GM12878 (cell line): ENCODE results near the gene TMTC3. TPM values are rescaled to one million over a fixed set of nuclear protein-coding genes. Genes with fewer than 3 reads are reported as not detected.

Source experiments
- ATAC-seq: fragments of 200-7000 bp; cut with Tn5 transposase; 3 replicates; pipeline ENCODE4 v1.9.1; 2020; ENCODE audit warnings: mild to moderate bottlenecking, moderate library complexity
- BruUV-seq: library from RNA; stranded (reverse); fragments of 400-500 nt; replicated peaks from 2 replicates; lab custom pipeline; 2021; lab: Mats Ljungman, UMichigan
- CTCF ChIA-PET: fragments of 300-600 bp; sonication (Branson Sonifier 250); formaldehyde crosslinking; extraction: SDS; loops from one replicate; lab custom pipeline; 2021; ENCODE audit warnings: inconsistent platforms; lab: Yijun Ruan, JAX
- POLR2A ChIA-PET: fragments of 350-600 bp; formaldehyde crosslinking; extraction: SDS; loops from one replicate; lab custom pipeline; 2021; ENCODE audit warnings: inconsistent platforms; lab: Charles Lee
- RAD21 ChIA-PET: fragments of 300-600 bp; sonication (Branson Sonifier 250); formaldehyde crosslinking; loops from one replicate; lab custom pipeline; 2023; ENCODE audit warnings: antibody characterized with exemption; ENCODE audit not compliant: unreplicated experiment; lab: Charles Lee
- SMC1A ChIA-PET: fragments of 300-600 bp; sonication (Branson Sonifier 250); formaldehyde crosslinking; loops from one replicate; lab custom pipeline; 2023; ENCODE audit not compliant: unreplicated experiment, uncharacterized antibody; lab: Charles Lee
- DNase-seq: peaks from one replicate; pipeline ENCODE4 v3.0.0-alpha.2; 2011; ENCODE audit warnings: low read depth, low spot score
- FAIRE-seq: peaks from 3 replicates; lab custom pipeline; 2011; peaks lifted over from hg19 to GRCh38; lab: Jason Lieb, UNC
- H2AFZ ChIP-seq: 2 replicates; pipeline ENCODE4 v1.6.0; 2011; ENCODE audit warnings: low read depth, low read length, control low read depth; ENCODE audit not compliant: control insufficient read depth
- H3K27ac ChIP-seq: 2 replicates; pipeline ENCODE4 v1.5.1; 2011; ENCODE audit warnings: control low read depth; ENCODE audit not compliant: control insufficient read depth, insufficient read depth
- H3K27me3 ChIP-seq, 2 experiments: replicated peaks in 1 of 2; 2 replicates each; pipeline versions ENCODE4 v1.6.0 to v1.6.1; 2011; ENCODE audit warnings: low read length in 1 of 2; ENCODE audit not compliant: control insufficient read depth in 2 of 2, insufficient read depth in 2 of 2
- H3K36me3 ChIP-seq, 2 experiments: 2 replicates each; pipeline ENCODE4 v1.5.1; 2011; ENCODE audit warnings: low read length in 1 of 2; ENCODE audit not compliant: control insufficient read depth in 2 of 2, insufficient read depth in 2 of 2
- H3K4me1 ChIP-seq: 2 replicates; pipeline ENCODE4 v1.6.1; 2011; ENCODE audit warnings: mild to moderate bottlenecking, low read length, moderate library complexity, mixed read lengths; ENCODE audit not compliant: control insufficient read depth, insufficient read depth
- H3K4me2 ChIP-seq: 2 replicates; pipeline ENCODE4 v1.6.0; 2011; ENCODE audit warnings: control low read depth; ENCODE audit not compliant: control insufficient read depth, insufficient read depth
- H3K4me3 ChIP-seq: fragments of 200-600 bp; sonication (generic); 2 replicates; pipeline ENCODE4 v1.5.1; 2016
- H3K79me2 ChIP-seq: 2 replicates; pipeline ENCODE4 v1.6.0; 2011; ENCODE audit warnings: low read length; ENCODE audit not compliant: control insufficient read depth, insufficient read depth
- H3K9ac ChIP-seq: 2 replicates; pipeline ENCODE4 v1.8.0; 2011; ENCODE audit warnings: low read length, control low read depth, mixed read lengths; ENCODE audit not compliant: control insufficient read depth, insufficient read depth
- H3K9me3 ChIP-seq: replicated peaks from 3 replicates; pipeline ENCODE4 v1.5.1; 2011; ENCODE audit warnings: mild to moderate bottlenecking, low read length; ENCODE audit not compliant: control insufficient read depth, insufficient read depth
- H4K20me1 ChIP-seq: 2 replicates; pipeline ENCODE4 v1.6.0; 2011; ENCODE audit not compliant: control insufficient read depth, insufficient read depth
- ASH2L ChIP-seq: fragments of 300-600, 200-600 bp; sonication (generic); IDR thresholded peaks from 2 replicates; pipeline ENCODE4 v1.6.1; 2017; ENCODE audit warnings: low read depth, mild to moderate bottlenecking, borderline replicate concordance
- EGR1 ChIP-seq, 2 experiments: IDR thresholded peaks; 1 replicate in 1 of 2; 2 replicates in 1 of 2; pipeline ENCODE4 v1.6.1; 2011 to 2012; ENCODE audit warnings: low read depth in 2 of 2, low read length in 2 of 2, borderline replicate concordance in 1 of 2, mild to moderate bottlenecking in 1 of 2, moderate library complexity in 1 of 2
- MYB ChIP-seq: fragments of 150-350 bp; IDR thresholded peaks from 2 replicates; pipeline ENCODE4 v1.6.1; 2014; ENCODE audit warnings: mild to moderate bottlenecking, low read depth, low read length, borderline replicate concordance
- NR2C1 ChIP-seq: fragments of 450-650 bp; IDR thresholded peaks from 2 replicates; pipeline ENCODE4 v1.6.1; 2017; ENCODE audit warnings: antibody characterized with exemption, mild to moderate bottlenecking, moderate library complexity
- NR2C2 ChIP-seq: IDR thresholded peaks from 2 replicates; pipeline ENCODE4 v1.6.1; 2011; ENCODE audit warnings: borderline replicate concordance, low read depth; ENCODE audit not compliant: control insufficient read depth, insufficient read length
- RBBP5 ChIP-seq: fragments of 200-600 bp; sonication (generic); conservative IDR thresholded peaks from 2 replicates; pipeline ENCODE4 v1.6.1; 2016
- RCOR1 ChIP-seq: conservative IDR thresholded peaks from 2 replicates; pipeline ENCODE4 v1.6.1; 2012; ENCODE audit warnings: low read depth, low read length, improper control_type of control experiment
- SMARCA5 ChIP-seq: fragments of 450-650 bp; IDR thresholded peaks from 2 replicates; pipeline ENCODE4 v1.6.1; 2017; ENCODE audit warnings: mild to moderate bottlenecking
- SUPT20H ChIP-seq: IDR thresholded peaks from 2 replicates; pipeline ENCODE4 v1.6.1; 2011; ENCODE audit warnings: low read depth, mild to moderate bottlenecking, low read length, moderate library complexity, borderline replicate concordance; ENCODE audit not compliant: control insufficient read depth
- TARDBP ChIP-seq: IDR thresholded peaks from 2 replicates; pipeline ENCODE4 v1.6.1; 2016; ENCODE audit warnings: borderline replicate concordance
- ZNF622 ChIP-seq: fragments of 450-650 bp; IDR thresholded peaks from 2 replicates; pipeline ENCODE4 v1.6.1; 2017; ENCODE audit warnings: mild to moderate bottlenecking, inconsistent platforms
- WGBS: methylation state at CpG from one replicate; pipeline ENCODE4 v1.1.6; 2016; ENCODE audit warnings: low lambda C conversion rate; ENCODE audit not compliant: insufficient replicate concordance, insufficient coverage; ENCODE audit errors: missing lambda C conversion rate; 5-methylcytosine and 5-hydroxymethylcytosine counted together
- in situ Hi-C: fragments of 300-500 bp; cut with MboI; formaldehyde crosslinking; loops from 9 replicates; pipeline ENCODE4 v1.14.3; 2018; ENCODE audit warnings: mixed read lengths
- intact Hi-C: fragments of 100-400 bp; cut with micrococcal nuclease; formaldehyde crosslinking; loops from one replicate; pipeline ENCODE4 v1.14.2; 2022; ENCODE audit not compliant: unreplicated experiment
- polyA plus RNA-seq, 11 experiments: library from polyadenylated mRNA; depleted of rRNA in 4 of 11; unstranded in 6 of 11; stranded (reverse) in 5 of 11; fragments of >200 nt; fragmentation: Nextera tagmentation in 4 of 11; fragmentation: Illumina TruSeq in 1 of 11; extraction: Ambion mirVana in 4 of 11; extraction: Trizol in 1 of 11; gene quantifications; 1 replicate in 1 of 11; 2 replicates in 10 of 11; pipeline versions ENCODE4 v1.2.1 to v1.2.3, GENCODE V29; 2011 to 2016; ENCODE audit warnings: inconsistent platforms in 2 of 11, missing spikeins in 2 of 11, low read depth in 1 of 11
- total RNA-seq, 4 experiments: library from RNA; depleted of rRNA in 3 of 4; stranded (reverse); fragments of >200 nt in 3 of 4; fragmentation: Illumina TruSeq in 1 of 4; extraction: Trizol in 1 of 4; gene quantifications; 2 replicates each; pipeline versions ENCODE4 v1.2.1 to v1.2.3, GENCODE V29; 2013 to 2021
- TF ChIP-seq, protein P1 (sequence below): fragments of 150-350 bp; IDR thresholded peaks from 2 replicates; pipeline ENCODE4 v1.6.1; 2014; ENCODE audit warnings: mild to moderate bottlenecking, low read depth, low read length
- TF ChIP-seq, protein P2 (sequence below): fragments of 450-650 bp; IDR thresholded peaks from 2 replicates; pipeline ENCODE4 v1.6.1; 2014; ENCODE audit warnings: mild to moderate bottlenecking
- TF ChIP-seq, protein P3 (sequence below): IDR thresholded peaks from 2 replicates; pipeline ENCODE4 v1.6.1; 2012; ENCODE audit warnings: improper control_type of control experiment, low read depth, low read length; ENCODE audit not compliant: insufficient replicate concordance

The TMTC3 gene
- total and polyA plus RNA-seq, 10 of the 15 experiments (the other 5 are each of a cell fraction or from before 2014, with no cell fraction given), result 1.4 to 5.7 (median 3.5) TPM

DNA sequence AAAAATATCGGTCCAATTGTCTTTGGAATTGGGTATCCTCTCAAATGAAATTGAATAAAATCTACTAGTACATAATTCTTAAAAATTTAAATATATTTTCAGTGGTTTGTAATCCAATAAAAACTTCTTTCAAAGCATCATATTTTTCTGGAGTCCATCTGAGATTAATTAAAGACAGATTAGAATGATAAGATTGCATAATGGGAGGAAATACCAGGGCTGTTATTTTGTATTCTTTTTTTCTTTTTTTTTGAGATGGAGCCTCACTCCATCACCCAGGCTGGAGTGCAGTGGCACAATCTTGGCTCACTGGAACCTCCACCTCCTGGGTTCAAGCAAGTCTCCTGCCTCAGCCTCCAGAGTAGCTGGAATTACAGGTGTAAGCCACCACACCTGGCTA lies 103.8 kb downstream of the TMTC3 start:
- ChIA-PET POLR2A (no interaction called here), RAD21 (no interaction called here), CTCF (no interaction called here), SMC1A (no interaction called here)
- Histone ChIP-seq H3K9ac (no peak overlapping the region), H3K79me2 (no peaks in the 10 kb centered on the region), H3K27me3 (no peaks in the 10 kb centered on the region), H3K4me2 (no peak overlapping the region), H3K4me1 (no peaks in the 10 kb centered on the region), H3K27ac (no peak overlapping the region), H3K36me3 (no peaks in the 10 kb centered on the region), H3K4me3 (no peak overlapping the region), H3K9me3 (no peaks in the 10 kb centered on the region; the same call in 2 of the 3 replicates), H4K20me1 (no peaks in the 10 kb centered on the region), H2AFZ (no peak overlapping the region)
- ATAC-seq (no peak), DNase-seq (no peak), FAIRE-seq (no peak)
- intact Hi-C loops (no loop called here), in situ Hi-C loops (no loop called here)
- 71% methylated on average over 1 of the region's 1 CpG for WGBS
- TF ChIP-seq RCOR1, result no peak
- no peak for TF ChIP-seq RBBP5
- TF ChIP-seq, protein P1, sequence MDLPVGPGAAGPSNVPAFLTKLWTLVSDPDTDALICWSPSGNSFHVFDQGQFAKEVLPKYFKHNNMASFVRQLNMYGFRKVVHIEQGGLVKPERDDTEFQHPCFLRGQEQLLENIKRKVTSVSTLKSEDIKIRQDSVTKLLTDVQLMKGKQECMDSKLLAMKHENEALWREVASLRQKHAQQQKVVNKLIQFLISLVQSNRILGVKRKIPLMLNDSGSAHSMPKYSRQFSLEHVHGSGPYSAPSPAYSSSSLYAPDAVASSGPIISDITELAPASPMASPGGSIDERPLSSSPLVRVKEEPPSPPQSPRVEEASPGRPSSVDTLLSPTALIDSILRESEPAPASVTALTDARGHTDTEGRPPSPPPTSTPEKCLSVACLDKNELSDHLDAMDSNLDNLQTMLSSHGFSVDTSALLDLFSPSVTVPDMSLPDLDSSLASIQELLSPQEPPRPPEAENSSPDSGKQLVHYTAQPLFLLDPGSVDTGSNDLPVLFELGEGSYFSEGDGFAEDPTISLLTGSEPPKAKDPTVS, result no peak
- TF ChIP-seq TARDBP, result no peak
- TF ChIP-seq EGR1 (IDR thresholded peaks at IDR 0.05; ENCODE audit: borderline replicate concordance in 1 of 2, low read depth in 2 of 2, low read length in 2 of 2), result no peak
- no peak for TF ChIP-seq ASH2L
- TF ChIP-seq, protein P2, sequence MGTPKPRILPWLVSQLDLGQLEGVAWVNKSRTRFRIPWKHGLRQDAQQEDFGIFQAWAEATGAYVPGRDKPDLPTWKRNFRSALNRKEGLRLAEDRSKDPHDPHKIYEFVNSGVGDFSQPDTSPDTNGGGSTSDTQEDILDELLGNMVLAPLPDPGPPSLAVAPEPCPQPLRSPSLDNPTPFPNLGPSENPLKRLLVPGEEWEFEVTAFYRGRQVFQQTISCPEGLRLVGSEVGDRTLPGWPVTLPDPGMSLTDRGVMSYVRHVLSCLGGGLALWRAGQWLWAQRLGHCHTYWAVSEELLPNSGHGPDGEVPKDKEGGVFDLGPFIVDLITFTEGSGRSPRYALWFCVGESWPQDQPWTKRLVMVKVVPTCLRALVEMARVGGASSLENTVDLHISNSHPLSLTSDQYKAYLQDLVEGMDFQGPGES, result no peak
- no peak for TF ChIP-seq NR2C2
- TF ChIP-seq SMARCA5, result no peak
- no peak for TF ChIP-seq MYB
- no peak for TF ChIP-seq ZNF622
- TF ChIP-seq SUPT20H, result no peak
- TF ChIP-seq, protein P3, sequence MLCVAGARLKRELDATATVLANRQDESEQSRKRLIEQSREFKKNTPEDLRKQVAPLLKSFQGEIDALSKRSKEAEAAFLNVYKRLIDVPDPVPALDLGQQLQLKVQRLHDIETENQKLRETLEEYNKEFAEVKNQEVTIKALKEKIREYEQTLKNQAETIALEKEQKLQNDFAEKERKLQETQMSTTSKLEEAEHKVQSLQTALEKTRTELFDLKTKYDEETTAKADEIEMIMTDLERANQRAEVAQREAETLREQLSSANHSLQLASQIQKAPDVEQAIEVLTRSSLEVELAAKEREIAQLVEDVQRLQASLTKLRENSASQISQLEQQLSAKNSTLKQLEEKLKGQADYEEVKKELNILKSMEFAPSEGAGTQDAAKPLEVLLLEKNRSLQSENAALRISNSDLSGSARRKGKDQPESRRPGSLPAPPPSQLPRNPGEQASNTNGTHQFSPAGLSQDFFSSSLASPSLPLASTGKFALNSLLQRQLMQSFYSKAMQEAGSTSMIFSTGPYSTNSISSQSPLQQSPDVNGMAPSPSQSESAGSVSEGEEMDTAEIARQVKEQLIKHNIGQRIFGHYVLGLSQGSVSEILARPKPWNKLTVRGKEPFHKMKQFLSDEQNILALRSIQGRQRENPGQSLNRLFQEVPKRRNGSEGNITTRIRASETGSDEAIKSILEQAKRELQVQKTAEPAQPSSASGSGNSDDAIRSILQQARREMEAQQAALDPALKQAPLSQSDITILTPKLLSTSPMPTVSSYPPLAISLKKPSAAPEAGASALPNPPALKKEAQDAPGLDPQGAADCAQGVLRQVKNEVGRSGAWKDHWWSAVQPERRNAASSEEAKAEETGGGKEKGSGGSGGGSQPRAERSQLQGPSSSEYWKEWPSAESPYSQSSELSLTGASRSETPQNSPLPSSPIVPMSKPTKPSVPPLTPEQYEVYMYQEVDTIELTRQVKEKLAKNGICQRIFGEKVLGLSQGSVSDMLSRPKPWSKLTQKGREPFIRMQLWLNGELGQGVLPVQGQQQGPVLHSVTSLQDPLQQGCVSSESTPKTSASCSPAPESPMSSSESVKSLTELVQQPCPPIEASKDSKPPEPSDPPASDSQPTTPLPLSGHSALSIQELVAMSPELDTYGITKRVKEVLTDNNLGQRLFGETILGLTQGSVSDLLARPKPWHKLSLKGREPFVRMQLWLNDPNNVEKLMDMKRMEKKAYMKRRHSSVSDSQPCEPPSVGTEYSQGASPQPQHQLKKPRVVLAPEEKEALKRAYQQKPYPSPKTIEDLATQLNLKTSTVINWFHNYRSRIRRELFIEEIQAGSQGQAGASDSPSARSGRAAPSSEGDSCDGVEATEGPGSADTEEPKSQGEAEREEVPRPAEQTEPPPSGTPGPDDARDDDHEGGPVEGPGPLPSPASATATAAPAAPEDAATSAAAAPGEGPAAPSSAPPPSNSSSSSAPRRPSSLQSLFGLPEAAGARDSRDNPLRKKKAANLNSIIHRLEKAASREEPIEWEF, result no peak
- no peak for TF ChIP-seq NR2C1
- BruUV-seq, result no TSS peak
